Posterior vena cava (tissue), 2 donors: ENCODE measurements around the gene C1orf141. TPM values are rescaled to one million over a fixed set of nuclear protein-coding genes. Genes with fewer than 3 reads are reported as not detected.
"Not testable (repeated sequence)": the region's sequence is repeated elsewhere in the genome, so short reads cannot be mapped to it uniquely, and the experiment has no call there.

Experiments used
- DNase-seq: peaks from one replicate; pipeline ENCODE4 v3.0.0-alpha.2; 2020; ENCODE audit warnings: low spot score
- intact Hi-C, 2 donors: fragments of 100-400 bp; cut with DNase I; formaldehyde crosslinking; loops; one replicate each; pipeline versions ENCODE4 v1.14.1 to v1.14.2; 2022 to 2023
- long read RNA-seq, 2 donors: library from polyadenylated mRNA; unstranded; transcript quantifications; one replicate each; pipeline ENCODE4 v2.0.0, GENCODE V29; 2020 to 2021
- total RNA-seq, 2 donors: library from RNA; stranded (reverse); fragmentation: NEBNext Ultra II Directional; extraction: Animal tissue kit (Norgen Biotek cat#: 25700); gene quantifications; one replicate each; pipeline ENCODE4 v1.2.1, GENCODE V29; 2021
- donor health status: DM: yes; HTN: yes; CAD: no.
- donor health status: DM: yes; HTN: yes; CAD: no.

C1orf141 gene
- not detected for total RNA-seq
- long read RNA-seq, donor 1, result 0 reads
- long read RNA-seq, donor 2, result 0 reads

DNA sequence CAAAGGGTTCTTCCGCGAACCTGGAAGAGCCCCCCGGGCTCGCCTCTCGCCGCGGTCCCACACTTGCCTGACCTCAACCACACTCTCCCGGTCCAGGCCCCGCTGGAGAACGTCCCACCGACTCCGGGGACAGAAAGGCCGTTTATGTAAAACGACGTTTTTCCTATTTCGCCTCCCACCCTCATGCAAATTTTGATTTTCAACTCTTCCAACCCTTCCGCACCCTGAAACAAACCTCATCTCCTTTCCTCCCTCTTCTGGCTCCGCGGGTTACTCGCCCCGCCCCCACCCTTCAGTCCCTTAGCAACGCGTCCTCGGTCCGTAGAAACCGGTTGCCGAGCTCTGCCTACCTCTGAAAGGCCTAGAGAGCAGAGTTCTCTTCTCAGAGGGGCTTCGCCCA is at the start of gene C1orf141:
C1orf141 (minus strand) TSS at position 276 of the 400 bp plus-strand sequence. CDS start 7,730 bp downstream, outside the sequence.
- intact Hi-C loops, result no loop called here
- no peak for DNase-seq

DNA sequence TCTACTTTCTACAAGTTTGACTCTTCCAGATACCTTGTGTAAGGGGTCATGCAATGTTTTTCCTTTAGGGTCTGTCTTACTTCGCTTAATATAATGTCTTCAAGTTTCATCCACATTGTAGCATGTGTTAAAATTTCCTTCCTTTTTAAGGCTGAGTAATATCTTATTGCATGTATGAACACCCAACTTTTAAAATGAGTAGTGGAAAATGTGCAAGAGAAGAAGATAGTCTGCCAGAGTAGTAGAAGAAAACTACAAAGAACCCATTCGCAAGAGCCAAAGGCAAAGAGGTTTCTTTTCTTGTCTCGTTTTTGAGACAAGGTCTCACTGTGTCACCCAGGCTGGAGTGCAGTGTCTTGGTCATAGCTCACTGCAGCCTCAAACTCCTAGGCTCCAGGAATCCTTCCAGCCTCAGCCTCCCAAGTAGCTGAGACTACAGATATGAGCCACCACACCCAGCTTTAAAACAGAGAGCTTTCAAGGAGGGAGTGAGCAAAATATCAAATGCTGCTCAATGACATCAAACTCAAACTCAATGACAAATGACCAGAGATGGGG is 40.8 kb upstream of the C1orf141 start:
- no peak for DNase-seq
- intact Hi-C loops, result no loop called here

DNA sequence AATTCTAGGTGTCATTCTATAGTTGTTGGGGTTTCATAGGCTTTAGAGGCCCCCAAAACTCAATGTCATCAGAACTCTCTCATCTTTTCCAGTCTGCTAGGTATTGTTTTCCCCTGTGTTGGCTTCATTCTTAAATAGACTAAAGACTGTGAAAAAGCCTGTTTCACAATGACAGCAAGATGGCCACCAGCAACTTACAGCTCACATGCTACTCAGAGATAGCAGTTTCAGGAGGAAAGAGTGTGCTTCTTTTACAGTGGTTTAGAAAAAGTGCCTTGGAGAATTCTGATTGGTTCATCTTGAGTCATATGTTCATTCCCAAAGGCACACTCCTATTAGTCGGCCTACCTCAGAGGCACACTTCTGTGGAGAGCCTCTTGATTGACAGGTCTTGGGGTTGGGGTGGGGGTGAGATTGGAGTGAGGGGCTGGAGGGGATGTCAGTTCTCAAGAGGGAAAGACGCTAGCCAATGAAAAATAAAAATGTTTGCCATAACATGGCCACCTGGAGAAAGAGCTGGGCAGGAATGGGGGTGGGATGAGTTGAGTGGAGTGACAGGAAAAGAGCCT is 40.0 kb upstream of the C1orf141 start:
- DNase-seq, result no peak
- intact Hi-C loops, result no loop called here

DNA sequence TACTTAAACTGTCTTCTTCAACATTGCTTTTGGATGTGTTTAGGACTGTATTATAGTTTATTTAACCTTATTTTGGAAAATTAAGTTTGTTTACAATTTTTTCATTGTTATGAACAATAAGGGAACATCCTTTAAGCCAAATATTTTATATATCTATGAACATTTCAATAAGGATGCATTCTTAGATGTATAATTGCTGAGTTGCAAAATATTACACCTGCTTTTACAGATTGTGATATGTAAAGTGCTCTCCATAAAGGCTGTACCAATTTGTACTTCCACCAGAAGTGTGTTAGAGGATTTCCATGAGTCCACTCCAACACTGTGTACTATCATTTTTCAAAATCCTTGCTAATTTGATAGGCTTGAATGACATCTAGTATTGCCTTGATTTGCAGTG is 39.2 kb upstream of the C1orf141 start:
- intact Hi-C loops, result no loop called here
- no peak for DNase-seq

DNA sequence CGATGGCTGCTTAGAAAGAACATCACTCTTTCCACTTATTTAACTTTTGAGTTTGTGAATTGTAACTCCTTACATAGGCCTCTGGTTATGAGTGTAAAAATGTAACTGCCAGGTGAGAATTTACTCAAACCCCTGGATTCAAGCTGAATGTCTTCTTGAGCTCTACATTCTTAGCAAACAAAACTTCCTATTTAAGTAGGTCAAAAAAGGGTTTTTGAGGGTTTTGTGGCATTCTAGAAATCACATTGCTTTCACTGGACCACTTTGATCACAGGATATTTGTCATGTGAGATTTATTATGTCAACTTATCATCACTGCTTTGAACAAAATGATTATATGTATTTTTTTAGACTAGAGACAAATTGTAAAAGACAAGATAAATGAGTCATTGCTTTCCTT is 37.2 kb upstream of the C1orf141 start:
- intact Hi-C loops, result no loop called here
- DNase-seq, result no peak

DNA sequence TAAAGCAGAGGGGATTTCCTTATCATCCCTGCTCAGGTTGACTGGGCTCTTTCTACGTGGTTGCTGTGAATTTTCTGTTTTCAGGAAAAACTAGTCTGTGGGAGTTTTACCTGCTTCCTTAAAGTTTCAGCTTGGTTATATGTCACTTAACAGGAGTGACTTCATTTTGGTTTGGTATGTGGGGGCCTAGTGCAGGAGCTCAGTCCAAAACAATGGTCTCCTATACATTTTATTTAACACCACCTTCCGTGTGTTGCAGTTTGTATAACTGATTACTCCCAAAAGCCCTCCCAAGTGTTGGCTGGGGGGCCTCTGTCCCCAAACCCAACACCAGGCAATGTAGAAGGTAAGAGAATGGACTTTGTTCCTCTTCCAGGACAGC is 36.8 kb upstream of the C1orf141 start:
- no peak for DNase-seq
- intact Hi-C loops, result no loop called here

DNA sequence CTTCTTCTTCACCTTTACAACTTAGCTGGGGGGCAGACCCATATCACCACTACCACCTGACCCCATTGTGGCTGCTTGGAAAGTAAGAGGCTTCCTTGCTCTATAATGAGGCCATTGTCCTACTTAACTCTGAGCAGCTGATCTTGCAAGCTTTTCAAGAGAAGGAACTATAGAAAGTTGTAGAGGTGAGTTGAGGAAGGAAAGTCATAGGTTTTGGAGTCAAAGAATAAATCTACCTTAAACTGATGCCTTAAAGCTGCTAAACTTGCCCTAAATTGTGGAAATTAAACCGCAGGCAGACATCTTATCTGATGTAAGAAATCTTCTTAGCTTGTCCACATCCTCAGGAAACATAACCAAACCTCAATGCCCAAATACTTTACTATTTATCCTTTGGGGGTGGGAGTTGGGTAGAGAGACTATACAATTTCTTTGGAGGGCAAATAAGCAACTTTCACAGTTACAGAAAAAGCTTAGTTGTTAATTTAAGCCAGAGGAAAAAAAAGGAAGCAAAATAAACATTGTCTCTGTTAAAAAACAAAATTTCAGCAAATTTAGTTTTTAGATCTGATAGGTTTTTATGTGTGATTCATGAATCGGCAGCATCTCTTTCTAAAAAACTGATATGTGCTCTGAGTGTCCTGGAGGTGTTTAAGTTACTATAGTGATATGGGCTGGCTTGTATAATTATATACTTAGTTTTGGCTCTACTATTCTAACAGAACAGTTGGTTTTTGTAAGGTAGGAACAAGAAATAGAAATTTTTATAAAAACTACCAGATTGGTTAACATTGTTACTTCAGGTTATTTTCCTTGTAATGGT is 36.2 kb upstream of the C1orf141 start:
- intact Hi-C loops, result no loop called here
- no peak for DNase-seq

DNA sequence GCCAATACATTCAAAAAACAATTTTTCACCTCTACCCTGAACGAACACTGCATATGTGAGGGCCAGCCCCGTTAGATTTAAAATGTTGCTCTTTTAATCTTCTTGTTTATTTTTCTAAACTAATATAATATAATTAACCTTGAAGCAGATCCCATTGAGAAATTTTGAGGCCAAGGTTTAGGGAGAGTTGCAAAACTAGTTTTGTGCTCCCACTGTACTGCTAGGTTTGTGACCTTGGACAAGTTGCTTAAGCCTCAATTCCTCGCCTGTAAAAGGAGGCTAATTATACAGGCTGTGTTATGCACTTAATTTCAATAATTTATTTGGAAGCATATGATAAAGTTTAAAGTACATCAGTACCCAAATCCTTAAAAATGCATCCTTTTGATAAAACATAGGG is 35.2 kb upstream of the C1orf141 start:
- no peak for DNase-seq
- intact Hi-C loops, result no loop called here

DNA sequence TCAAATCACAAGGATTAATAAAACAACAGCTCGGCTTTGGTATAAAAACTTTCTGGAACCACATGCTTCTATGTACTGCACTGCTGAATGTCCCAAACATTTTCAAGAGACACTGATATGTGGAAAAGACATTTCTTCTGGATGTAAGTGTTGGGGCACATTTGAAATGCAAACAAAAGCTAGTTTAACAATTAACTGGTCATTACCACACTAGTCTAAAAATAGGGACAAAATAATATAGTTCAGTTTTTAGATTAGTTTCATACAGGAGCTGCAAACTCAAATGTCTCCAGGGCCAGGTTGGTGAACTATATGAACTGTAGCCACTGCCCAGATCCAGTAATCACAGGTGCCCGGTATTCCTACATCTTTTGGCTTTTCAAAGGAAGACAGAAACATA is 34.7 kb upstream of the C1orf141 start:
- DNase-seq, result no peak
- intact Hi-C loops, result no loop called here

DNA sequence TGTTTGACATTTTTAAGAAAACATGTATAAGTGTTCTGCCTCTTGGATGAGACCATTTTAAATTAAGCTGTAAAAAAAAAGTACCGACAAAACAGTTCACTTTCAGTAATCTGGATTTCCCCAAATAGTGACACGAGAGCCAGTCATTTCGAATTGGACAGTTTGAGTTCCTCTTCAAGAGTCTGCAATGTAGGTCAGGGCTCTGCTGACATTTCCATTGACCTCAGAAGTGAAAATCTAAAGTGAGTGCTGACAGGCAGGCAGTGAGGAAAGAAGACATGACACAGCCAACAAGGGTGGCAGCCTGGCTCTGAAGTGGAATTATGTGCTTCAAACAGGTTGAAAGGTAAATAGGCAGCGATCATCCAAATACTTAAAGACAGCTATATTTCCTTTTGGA is 31.4 kb upstream of the C1orf141 start, which contains the start of gene IL23R:
IL23R (plus strand) TSS at position 259 of the 400 bp plus-strand sequence. CDS start 1,667 bp downstream, outside the sequence.
- no peak for DNase-seq
- intact Hi-C loops, result no loop called here

DNA sequence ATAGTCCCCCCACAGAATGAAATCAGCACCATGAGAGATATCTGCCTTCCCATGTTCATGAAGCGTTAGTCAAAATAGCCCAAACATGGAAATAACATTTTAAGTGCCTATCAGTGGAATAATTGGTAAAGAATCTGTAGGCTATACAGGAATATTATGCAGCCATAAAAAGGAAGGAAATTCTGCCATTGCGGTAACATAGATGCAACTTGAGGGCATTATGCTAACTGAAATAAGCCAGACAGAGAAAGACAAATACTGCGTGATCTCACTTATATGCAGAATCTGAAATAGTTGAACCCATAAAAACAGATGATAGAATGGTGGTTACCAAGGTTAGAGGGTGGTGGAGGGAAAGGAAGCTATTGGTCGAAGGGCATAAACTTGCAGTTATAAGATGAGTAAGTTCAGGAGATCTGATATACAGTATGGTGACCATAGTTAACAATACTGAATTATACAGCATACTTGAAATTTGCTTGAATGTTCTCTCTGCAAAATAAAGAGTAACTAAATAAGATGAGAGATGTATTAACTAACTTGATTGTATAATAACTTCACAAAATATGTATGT is 30.8 kb upstream of the C1orf141 start:
- DNase-seq, result no peak
- intact Hi-C loops, result no loop called here

DNA sequence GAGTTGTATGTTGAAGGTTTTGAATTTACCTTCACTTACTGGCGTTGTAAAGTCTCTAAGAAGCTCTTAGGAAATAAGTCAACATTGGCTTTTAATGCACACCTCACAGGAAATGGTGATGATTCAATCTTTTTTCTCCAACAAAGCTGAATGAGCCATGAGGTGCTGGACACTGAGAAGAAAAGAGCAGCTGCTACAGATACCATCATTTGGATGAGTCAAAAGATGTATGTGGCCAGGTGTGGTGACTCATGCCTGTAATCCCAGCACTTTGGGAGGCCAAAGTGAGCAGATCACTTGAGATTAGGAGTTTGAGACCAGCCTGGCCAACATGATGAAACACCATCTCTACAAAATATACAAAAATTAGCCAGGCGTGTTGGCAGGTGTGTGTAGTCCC is 28.2 kb upstream of the C1orf141 start:
- intact Hi-C loops, result no loop called here

DNA sequence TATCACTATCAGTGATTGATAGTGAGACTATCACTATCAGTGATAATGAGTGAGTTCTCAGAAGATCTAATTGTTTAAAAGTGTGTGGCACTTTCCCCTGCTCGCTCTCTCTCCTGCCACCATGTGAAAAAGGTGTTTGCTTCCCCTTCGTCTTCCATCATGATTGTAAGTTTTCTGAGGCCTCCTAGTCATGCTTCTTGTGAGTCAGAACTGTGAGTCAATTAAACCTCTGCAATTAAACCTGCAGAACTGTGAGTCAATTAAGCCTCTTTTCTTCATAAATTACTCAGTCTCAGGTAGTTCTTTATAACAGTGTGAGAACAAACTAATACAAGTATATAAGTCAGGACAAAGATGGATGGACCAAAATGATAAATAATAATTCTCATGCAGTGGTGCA is 24.5 kb upstream of the C1orf141 start:
- no peak for DNase-seq
- intact Hi-C loops, result loop anchor here in 1 of 2 donors (10.0 kb wide), 1 partner anchor 394 kb away; no protein-coding TSS in a partner anchor

More for the DNA sequence above, 28.2 kb upstream of the C1orf141 start:
- no peak for DNase-seq

DNA sequence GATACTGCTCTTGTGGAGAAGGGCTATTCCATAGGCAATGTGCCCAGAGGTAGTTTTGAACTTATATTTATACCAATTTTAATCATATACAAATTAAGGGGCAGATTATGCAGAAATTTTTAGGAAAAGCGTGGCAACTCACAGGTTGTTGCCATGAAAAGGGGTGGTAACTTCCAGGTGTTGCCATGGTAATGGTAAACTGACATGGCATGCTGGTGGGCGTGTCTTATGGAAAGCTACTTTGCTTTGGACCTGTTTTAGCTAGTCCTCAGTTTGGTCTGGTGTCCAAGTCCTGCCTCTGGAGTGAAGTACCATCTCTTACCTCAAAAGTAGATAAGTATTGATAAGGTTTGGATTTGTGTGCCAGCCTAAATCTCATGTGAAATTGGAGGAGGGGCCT is 23.6 kb upstream of the C1orf141 start:
- intact Hi-C loops, result loop anchor here in 1 of 2 donors (10.0 kb wide), 1 partner anchor 394 kb away; no protein-coding TSS in a partner anchor
- DNase-seq, result no peak

DNA sequence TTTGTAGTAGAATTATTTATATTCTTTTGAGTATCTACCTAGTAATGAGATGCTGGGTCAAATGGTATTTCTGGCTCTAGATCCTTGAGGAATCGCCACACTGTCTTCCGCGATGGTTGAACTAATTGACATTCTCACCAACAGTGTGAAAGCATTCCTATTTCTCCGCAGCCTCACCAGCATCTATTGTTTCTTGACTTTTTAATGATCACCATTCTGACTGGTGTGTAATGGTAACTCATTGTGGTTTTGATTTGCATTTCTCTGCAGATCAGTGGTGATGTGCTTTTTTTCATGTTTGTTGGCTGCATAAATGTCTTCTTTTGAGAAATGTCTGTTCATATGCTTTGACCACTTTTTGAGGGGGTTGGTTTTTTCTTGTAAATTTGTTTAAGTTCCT is 16.2 kb upstream of the C1orf141 start:
- no peak for DNase-seq
- intact Hi-C loops, result loop anchor here in 1 of 2 donors (10.0 kb wide), 1 partner anchor 386 kb away; no protein-coding TSS in a partner anchor

DNA sequence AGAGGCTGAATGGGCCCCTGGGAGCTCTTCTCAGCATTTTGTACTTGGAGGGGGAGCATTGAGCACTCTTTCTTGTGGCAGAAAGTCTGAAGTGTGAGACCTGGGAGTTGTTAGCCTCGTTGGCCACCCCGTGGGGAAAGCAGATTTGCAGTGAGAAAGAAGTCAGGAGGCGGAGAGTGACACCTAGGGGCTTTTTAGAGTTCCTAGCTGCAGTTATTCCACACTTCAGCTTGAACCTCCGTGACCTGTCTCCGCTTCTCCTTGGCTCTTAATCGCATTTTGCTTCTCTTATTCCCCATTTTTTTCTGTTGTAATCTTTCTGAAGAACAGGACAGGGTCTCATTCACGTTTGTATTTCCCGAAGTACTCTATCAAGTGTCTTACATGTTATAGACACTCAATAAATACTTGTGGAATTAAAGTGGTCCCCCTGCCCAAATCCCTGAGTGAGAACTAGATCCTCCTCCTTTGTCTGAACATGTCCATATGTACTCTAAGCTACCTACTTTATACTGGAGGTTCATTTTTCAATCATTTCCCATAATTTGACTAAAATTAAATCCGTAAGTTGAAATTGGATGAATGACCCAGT is 14.5 kb upstream of the C1orf141 start:
- intact Hi-C loops, result loop anchor here (5.0 to 10.0 kb wide), 3 partner anchors 152 to 384 kb away; no protein-coding TSS in a partner anchor
- no peak for DNase-seq

DNA sequence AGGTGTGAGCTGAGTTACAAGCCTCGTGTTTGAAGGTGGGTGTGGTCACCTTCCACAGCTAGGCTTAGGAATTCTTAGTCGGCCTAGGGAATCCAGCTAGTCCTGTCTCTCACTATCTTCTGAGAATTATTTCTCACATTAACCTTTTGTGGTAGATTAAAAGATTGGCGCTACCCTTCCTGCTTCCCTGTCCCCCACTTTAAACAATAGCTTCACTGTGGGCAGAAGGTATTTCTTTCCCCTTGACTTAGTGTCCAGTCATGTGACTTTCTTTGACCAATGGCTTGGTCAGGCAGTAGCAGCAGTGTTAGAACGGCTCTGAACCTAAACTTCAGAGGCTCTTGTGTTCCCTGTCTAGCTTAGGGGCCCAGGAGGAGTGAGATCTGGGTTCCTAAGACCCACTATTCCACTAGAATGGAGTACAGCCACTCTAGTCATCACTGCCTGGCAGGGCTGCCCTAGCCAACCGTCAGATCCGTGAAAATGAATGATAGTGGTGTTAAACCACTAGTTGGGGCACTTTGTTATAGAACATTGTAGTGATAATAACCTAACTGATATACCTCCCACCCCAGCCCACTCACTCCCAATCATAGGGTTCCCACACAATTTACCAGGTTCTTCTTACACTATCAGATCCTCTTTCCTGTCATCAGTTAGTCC is 13.9 kb upstream of the C1orf141 start:
- intact Hi-C loops, result loop anchor here (5.0 to 10.0 kb wide), 3 partner anchors 151 to 384 kb away; no protein-coding TSS in a partner anchor
- DNase-seq, result no peak

DNA sequence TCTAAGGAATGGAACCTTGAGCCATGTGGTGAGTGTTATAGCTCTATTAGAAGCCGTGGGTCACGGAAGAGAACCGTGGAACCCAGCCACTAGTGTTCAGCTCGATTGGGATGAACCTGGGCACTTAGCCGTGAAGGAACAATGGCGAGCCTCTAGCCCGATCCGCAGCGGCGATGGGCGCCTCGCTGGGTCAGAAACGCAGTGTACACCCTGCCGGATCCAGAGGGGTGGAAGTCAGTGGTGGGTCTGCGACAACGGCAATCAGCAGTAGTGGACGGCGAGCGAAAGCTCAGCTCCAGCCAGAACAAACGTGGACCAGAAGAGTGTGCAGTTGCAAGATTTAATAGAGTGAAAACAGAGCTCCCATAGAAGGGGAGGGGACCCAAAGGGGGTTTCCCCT is 13.2 kb upstream of the C1orf141 start:
- not testable (repeated sequence) for DNase-seq
- intact Hi-C loops, result loop anchor here (5.0 to 10.0 kb wide), 3 partner anchors 151 to 383 kb away; no protein-coding TSS in a partner anchor

DNA sequence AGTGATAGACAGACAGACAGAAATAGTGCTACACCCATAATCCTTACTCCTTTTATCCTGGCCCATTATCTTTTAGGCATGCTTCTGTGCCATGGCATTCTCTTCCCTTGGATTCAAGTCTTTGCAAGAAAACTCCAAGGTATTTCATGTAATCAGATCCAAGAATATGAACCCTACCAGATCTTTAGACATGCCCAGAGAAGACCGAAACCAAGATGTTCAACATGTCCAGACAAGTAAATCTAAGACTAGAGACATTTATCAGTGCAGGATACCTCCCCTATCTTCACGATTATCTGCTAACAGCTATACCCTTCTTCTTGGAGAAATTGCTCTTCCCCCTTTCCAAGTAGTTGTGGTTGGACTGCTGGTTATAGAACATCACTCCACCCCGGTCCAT is 11.8 kb upstream of the C1orf141 start:
- DNase-seq, result no peak
- intact Hi-C loops, result loop anchor here (5.0 to 10.0 kb wide), 3 partner anchors 149 to 382 kb away; no protein-coding TSS in a partner anchor
